HepG2 (cell line): ENCODE data around the gene NRSN2. TPM values are rescaled to one million over a fixed set of nuclear protein-coding genes. Genes with fewer than 3 reads are reported as not detected.

Source experiments
- ATRX ChIP-seq: sonication (generic); formaldehyde crosslinking; IDR thresholded peaks from 2 replicates; pipeline ENCODE4 v1.4.0; 2020; ENCODE audit warnings: missing genetic modification reagents, borderline replicate concordance
- ESRRA ChIP-seq: sonication (generic); formaldehyde crosslinking; IDR thresholded peaks from 2 replicates; pipeline ENCODE4 v1.5.1; 2020; ENCODE audit warnings: mild to moderate bottlenecking, low read depth, missing genetic modification reagents
- FOXC1 ChIP-seq: sonication (generic); formaldehyde crosslinking; IDR thresholded peaks from 2 replicates; pipeline ENCODE4 v1.8.0; 2022; ENCODE audit warnings: mild to moderate bottlenecking, missing genetic modification reagents, borderline replicate concordance
- GATA4 ChIP-seq: sonication (generic); IDR thresholded peaks from 2 replicates; pipeline ENCODE4 v1.6.1; 2016; ENCODE audit warnings: antibody characterized with exemption, low read depth, borderline replicate concordance
- GLI4 ChIP-seq: sonication (generic); formaldehyde crosslinking; IDR thresholded peaks from 2 replicates; pipeline ENCODE4 v1.5.1; 2020; ENCODE audit warnings: missing genetic modification reagents, mild to moderate bottlenecking, moderate library complexity, borderline replicate concordance
- KLF12 ChIP-seq: sonication (generic); formaldehyde crosslinking; IDR thresholded peaks from 2 replicates; pipeline ENCODE4 v1.4.0; 2020; ENCODE audit warnings: missing genetic modification reagents, borderline replicate concordance
- KLF6 ChIP-seq: IDR thresholded peaks from 2 replicates; pipeline ENCODE4 v1.8.0; 2016; ENCODE audit warnings: missing biosample characterization, missing genetic modification reagents
- MTA3 ChIP-seq: sonication (generic); formaldehyde crosslinking; IDR thresholded peaks from 2 replicates; pipeline ENCODE4 v1.4.0; 2020; ENCODE audit warnings: missing genetic modification reagents
- NFATC3 ChIP-seq: sonication (generic); formaldehyde crosslinking; IDR thresholded peaks from 2 replicates; pipeline ENCODE4 v1.5.1; 2020; ENCODE audit warnings: mild to moderate bottlenecking, missing genetic modification reagents
- NFE2 ChIP-seq: sonication (generic); formaldehyde crosslinking; IDR thresholded peaks from 2 replicates; pipeline ENCODE4 v1.4.0; 2020; ENCODE audit warnings: missing genetic modification reagents
- PHF21A ChIP-seq: sonication (generic); formaldehyde crosslinking; IDR thresholded peaks from 2 replicates; pipeline ENCODE4 v1.5.0; 2020; ENCODE audit warnings: mild to moderate bottlenecking, missing genetic modification reagents
- SATB2 ChIP-seq: sonication (generic); formaldehyde crosslinking; IDR thresholded peaks from 2 replicates; pipeline ENCODE4 v1.5.0; 2020; ENCODE audit warnings: missing genetic modification reagents
- TCF12 ChIP-seq, 2 experiments: fragments of 450-650 bp in 1 of 2; sonication (generic) in 1 of 2; formaldehyde crosslinking in 1 of 2; IDR thresholded peaks; 2 replicates each; pipeline versions ENCODE4 v1.6.1 to v1.8.0; 2017 to 2022; ENCODE audit warnings: antibody characterized with exemption in 1 of 2, mild to moderate bottlenecking in 1 of 2, missing genetic modification reagents in 1 of 2, moderate library complexity in 1 of 2
- YEATS2 ChIP-seq: sonication (generic); formaldehyde crosslinking; IDR thresholded peaks from 2 replicates; pipeline ENCODE4 v1.4.0; 2020; ENCODE audit warnings: missing genetic modification reagents, borderline replicate concordance
- ZFP36L1 ChIP-seq: sonication (generic); formaldehyde crosslinking; IDR thresholded peaks from 2 replicates; pipeline ENCODE4 v1.8.0; 2022; ENCODE audit warnings: mild to moderate bottlenecking, missing genetic modification reagents, moderate library complexity
- ZNF331 ChIP-seq: sonication (generic); formaldehyde crosslinking; IDR thresholded peaks from 2 replicates; pipeline ENCODE4 v1.4.0; 2020; ENCODE audit warnings: missing genetic modification reagents
- ZNF557 ChIP-seq: sonication (generic); formaldehyde crosslinking; IDR thresholded peaks from 2 replicates; pipeline ENCODE4 v1.4.0; 2020; ENCODE audit warnings: missing genetic modification reagents
- polyA plus RNA-seq, 8 experiments: library from polyadenylated mRNA; depleted of rRNA in 3 of 8; stranded (reverse) in 7 of 8; unstranded in 1 of 8; fragments of >200 nt; fragmentation: Illumina TruSeq in 4 of 8; extraction: Trizol in 4 of 8; gene quantifications; 2 replicates each; pipeline versions ENCODE4 v1.2.1 to v1.2.3, GENCODE V29; 2011 to 2016; ENCODE audit warnings: low read depth in 4 of 8, missing spikeins in 1 of 8, mixed read lengths in 1 of 8; ENCODE audit not compliant: insufficient read depth in 1 of 8
- total RNA-seq, 5 experiments: library from RNA; depleted of rRNA; stranded (reverse); fragments of >200 nt; fragmentation: Illumina TruSeq; extraction: Trizol; gene quantifications; 2 replicates each; pipeline ENCODE4 v1.2.3, GENCODE V29; 2016; ENCODE audit warnings: low read depth in 1 of 5
- TF ChIP-seq, protein P1 (sequence below): sonication (generic); formaldehyde crosslinking; IDR thresholded peaks from 2 replicates; pipeline ENCODE4 v1.4.0; 2020; ENCODE audit warnings: missing genetic modification reagents
- TF ChIP-seq, protein P2 (sequence below): sonication (generic); formaldehyde crosslinking; IDR thresholded peaks from 2 replicates; pipeline ENCODE4 v1.8.0; 2022; ENCODE audit warnings: mild to moderate bottlenecking, missing genetic modification reagents; ENCODE audit not compliant: insufficient replicate concordance
- TF ChIP-seq, protein P3 (sequence below): sonication (generic); formaldehyde crosslinking; IDR thresholded peaks from 2 replicates; pipeline ENCODE4 v1.4.0; 2020; ENCODE audit warnings: missing genetic modification reagents; ENCODE audit errors: not compliant biosample characterization
- TF ChIP-seq, protein P4 (sequence below): sonication (generic); formaldehyde crosslinking; conservative IDR thresholded peaks from 2 replicates; pipeline ENCODE4 v1.4.0; 2020; ENCODE audit warnings: missing genetic modification reagents

The NRSN2 gene
- total and polyA plus RNA-seq, 2 of the 13 experiments (the other 11 are each of a cell fraction or from before 2014, with no cell fraction given) = 32.3 to 49.4 TPM

DNA sequence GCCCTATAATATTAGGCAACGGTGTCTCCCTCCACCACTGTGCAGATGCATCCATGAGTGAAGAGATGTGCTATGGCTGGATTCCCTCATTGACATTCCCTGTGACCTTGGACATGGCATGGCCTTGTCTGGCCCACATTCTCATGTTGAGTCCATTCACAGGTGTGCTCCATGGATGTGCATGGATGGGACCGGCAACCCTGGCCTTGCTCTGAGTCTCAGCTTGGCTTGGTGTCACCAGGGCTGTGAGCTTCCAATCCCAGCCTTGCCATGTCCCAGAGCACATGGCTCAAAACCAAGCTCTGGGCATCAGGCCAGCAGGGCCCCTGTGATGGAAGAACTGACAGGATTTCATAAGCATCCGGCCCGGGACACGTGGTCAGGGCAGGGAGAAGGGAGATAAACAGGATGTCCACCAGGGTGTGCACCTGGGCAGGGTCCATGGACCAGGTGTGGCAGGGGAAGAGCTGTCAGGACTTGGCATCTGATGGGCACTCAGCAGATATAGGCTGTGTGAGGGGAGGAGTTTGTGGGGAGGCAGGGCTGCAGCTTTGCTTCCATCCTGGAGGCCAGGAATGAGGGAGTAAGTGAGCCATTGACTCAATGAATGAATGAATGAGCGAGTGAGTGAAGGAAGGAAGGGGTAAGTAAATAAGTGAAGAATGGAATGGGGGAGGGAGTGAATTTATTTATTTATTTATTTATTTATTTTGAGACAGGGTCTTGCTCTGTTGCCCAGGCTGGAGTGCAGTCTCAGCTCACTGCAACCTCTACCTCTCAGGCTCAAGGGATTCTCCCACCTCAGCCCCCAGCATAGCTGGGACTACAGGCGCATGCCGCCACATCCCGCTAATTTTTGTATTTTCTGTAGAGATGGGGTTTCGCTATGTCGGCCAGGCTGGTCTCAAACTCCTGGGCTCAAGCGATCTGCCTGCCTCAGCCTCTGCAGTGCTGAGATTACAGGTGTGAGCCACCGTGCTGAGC, 15.7 kb downstream of the NRSN2 start (continued):
- TF ChIP-seq SATB2 (CRISPR knock-in tag) (no peak), FOXC1 (CRISPR knock-in tag) (peak; percentile 99), ZNF331 (CRISPR knock-in tag) (peak; percentile 99), KLF12 (CRISPR knock-in tag) (no peak), KLF6 (CRISPR knock-in tag) (peak; percentile 100), ZFP36L1 (peak; percentile 98), NFE2 (CRISPR knock-in tag) (peak; percentile 82), MTA3 (CRISPR knock-in tag) (no peak), PHF21A (CRISPR knock-in tag) (peak; percentile 98), ATRX (peak; percentile 91; the same call in 1 of the 2 replicates), NFATC3 (0 out of 2 replicates have a peak, but pooled peaks have one; percentile 97), YEATS2 (CRISPR knock-in tag) (peak; percentile 98), GATA4 (no peak), ESRRA (CRISPR knock-in tag) (peak; percentile 99), TCF12 (IDR thresholded peaks at IDR 0.05) (no peak), TCF12 (CRISPR knock-in tag; IDR thresholded peaks at IDR 0.05) (peak; percentile 53; the same call in 1 of the 2 replicates), ZNF557 (CRISPR knock-in tag) (0 out of 2 replicates have a peak, but pooled peaks have one; percentile 74), GLI4 (CRISPR knock-in tag) (peak; percentile 55; the same call in 1 of the 2 replicates)
- TF ChIP-seq, protein P1, sequence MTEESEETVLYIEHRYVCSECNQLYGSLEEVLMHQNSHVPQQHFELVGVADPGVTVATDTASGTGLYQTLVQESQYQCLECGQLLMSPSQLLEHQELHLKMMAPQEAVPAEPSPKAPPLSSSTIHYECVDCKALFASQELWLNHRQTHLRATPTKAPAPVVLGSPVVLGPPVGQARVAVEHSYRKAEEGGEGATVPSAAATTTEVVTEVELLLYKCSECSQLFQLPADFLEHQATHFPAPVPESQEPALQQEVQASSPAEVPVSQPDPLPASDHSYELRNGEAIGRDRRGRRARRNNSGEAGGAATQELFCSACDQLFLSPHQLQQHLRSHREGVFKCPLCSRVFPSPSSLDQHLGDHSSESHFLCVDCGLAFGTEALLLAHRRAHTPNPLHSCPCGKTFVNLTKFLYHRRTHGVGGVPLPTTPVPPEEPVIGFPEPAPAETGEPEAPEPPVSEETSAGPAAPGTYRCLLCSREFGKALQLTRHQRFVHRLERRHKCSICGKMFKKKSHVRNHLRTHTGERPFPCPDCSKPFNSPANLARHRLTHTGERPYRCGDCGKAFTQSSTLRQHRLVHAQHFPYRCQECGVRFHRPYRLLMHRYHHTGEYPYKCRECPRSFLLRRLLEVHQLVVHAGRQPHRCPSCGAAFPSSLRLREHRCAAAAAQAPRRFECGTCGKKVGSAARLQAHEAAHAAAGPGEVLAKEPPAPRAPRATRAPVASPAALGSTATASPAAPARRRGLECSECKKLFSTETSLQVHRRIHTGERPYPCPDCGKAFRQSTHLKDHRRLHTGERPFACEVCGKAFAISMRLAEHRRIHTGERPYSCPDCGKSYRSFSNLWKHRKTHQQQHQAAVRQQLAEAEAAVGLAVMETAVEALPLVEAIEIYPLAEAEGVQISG (CRISPR knock-in tag) = peak; percentile 93
- TF ChIP-seq, protein P2, sequence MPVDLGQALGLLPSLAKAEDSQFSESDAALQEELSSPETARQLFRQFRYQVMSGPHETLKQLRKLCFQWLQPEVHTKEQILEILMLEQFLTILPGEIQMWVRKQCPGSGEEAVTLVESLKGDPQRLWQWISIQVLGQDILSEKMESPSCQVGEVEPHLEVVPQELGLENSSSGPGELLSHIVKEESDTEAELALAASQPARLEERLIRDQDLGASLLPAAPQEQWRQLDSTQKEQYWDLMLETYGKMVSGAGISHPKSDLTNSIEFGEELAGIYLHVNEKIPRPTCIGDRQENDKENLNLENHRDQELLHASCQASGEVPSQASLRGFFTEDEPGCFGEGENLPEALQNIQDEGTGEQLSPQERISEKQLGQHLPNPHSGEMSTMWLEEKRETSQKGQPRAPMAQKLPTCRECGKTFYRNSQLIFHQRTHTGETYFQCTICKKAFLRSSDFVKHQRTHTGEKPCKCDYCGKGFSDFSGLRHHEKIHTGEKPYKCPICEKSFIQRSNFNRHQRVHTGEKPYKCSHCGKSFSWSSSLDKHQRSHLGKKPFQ (CRISPR knock-in tag) = peak; percentile 97
- TF ChIP-seq, protein P3, sequence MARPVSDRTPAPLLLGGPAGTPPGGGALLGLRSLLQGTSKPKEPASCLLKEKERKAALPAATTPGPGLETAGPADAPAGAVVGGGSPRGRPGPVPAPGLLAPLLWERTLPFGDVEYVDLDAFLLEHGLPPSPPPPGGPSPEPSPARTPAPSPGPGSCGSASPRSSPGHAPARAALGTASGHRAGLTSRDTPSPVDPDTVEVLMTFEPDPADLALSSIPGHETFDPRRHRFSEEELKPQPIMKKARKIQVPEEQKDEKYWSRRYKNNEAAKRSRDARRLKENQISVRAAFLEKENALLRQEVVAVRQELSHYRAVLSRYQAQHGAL (CRISPR knock-in tag) = no peak
- TF ChIP-seq, protein P4, sequence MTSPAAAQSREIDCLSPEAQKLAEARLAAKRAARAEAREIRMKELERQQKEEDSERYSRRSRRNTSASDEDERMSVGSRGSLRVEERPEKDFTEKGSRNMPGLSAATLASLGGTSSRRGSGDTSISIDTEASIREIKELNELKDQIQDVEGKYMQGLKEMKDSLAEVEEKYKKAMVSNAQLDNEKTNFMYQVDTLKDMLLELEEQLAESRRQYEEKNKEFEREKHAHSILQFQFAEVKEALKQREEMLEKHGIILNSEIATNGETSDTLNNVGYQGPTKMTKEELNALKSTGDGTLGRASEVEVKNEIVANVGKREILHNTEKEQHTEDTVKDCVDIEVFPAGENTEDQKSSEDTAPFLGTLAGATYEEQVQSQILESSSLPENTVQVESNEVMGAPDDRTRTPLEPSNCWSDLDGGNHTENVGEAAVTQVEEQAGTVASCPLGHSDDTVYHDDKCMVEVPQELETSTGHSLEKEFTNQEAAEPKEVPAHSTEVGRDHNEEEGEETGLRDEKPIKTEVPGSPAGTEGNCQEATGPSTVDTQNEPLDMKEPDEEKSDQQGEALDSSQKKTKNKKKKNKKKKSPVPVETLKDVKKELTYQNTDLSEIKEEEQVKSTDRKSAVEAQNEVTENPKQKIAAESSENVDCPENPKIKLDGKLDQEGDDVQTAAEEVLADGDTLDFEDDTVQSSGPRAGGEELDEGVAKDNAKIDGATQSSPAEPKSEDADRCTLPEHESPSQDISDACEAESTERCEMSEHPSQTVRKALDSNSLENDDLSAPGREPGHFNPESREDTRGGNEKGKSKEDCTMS (CRISPR knock-in tag) = peak; percentile 85
